HepG2 (cell line): ENCODE data around the gene CORO1C. TPM values are rescaled to one million over a fixed set of nuclear protein-coding genes. Genes with fewer than 3 reads are reported as not detected.

Source experiments
- ARNTL ChIP-seq: sonication (generic); formaldehyde crosslinking; IDR thresholded peaks from 2 replicates; pipeline ENCODE4 v1.4.0; 2020; ENCODE audit warnings: mild to moderate bottlenecking, missing genetic modification reagents
- ATAD3A ChIP-seq: sonication (generic); formaldehyde crosslinking; IDR thresholded peaks from 2 replicates; pipeline ENCODE4 v1.4.0; 2020; ENCODE audit warnings: missing genetic modification reagents
- ATF1 ChIP-seq: IDR thresholded peaks from 2 replicates; pipeline ENCODE4 v1.6.1; 2016; ENCODE audit warnings: mild to moderate bottlenecking, control low read depth
- ATF7-NPFF ChIP-seq: sonication (generic); formaldehyde crosslinking; IDR thresholded peaks from 2 replicates; pipeline ENCODE4 v1.8.1; 2023; ENCODE audit warnings: mild to moderate bottlenecking, low read depth, missing genetic modification reagents, moderate library complexity
- DNMT3B ChIP-seq: conservative IDR thresholded peaks from 2 replicates; pipeline ENCODE4 v1.6.1; 2016; ENCODE audit warnings: missing biosample characterization, control low read depth
- DR1 ChIP-seq: sonication (generic); formaldehyde crosslinking; IDR thresholded peaks from 2 replicates; pipeline ENCODE4 v1.8.0; 2021; ENCODE audit warnings: mild to moderate bottlenecking, missing genetic modification reagents, inconsistent platforms
- EZH2 ChIP-seq: conservative IDR thresholded peaks from 2 replicates; pipeline ENCODE4 v1.6.1; 2012; ENCODE audit warnings: mild to moderate bottlenecking, low read depth, low read length, moderate library complexity
- GABPA ChIP-seq, 2 experiments: IDR thresholded peaks; 2 replicates each; pipeline ENCODE4 v1.6.1; 2011 to 2016; ENCODE audit warnings: low read depth in 2 of 2, low read length in 1 of 2, missing biosample characterization in 1 of 2, missing genetic modification characterization in 1 of 2
- HNF4G ChIP-seq, 2 experiments: sonication (generic) in 1 of 2; formaldehyde crosslinking in 1 of 2; IDR thresholded peaks; 2 replicates each; pipeline versions ENCODE4 v1.4.0 to v1.6.1; 2011 to 2020; ENCODE audit warnings: borderline replicate concordance in 2 of 2, low read depth in 2 of 2, mild to moderate bottlenecking in 2 of 2, low read length in 1 of 2, missing genetic modification reagents in 1 of 2, moderate library complexity in 1 of 2
- HNRNPK ChIP-seq: fragments of 200-400 bp; formaldehyde crosslinking; IDR thresholded peaks from 2 replicates; pipeline ENCODE4 v1.6.1; 2018; ENCODE audit warnings: low read length, low read depth, moderate library complexity, mild to moderate bottlenecking; ENCODE audit not compliant: poor library complexity, severe bottlenecking
- HNRNPLL ChIP-seq: fragments of 200-400 bp; formaldehyde crosslinking; IDR thresholded peaks from 2 replicates; pipeline ENCODE4 v1.6.1; 2017; ENCODE audit warnings: mild to moderate bottlenecking, low read depth, low read length; ENCODE audit not compliant: poor library complexity, severe bottlenecking
- HOXA7 ChIP-seq: sonication (generic); formaldehyde crosslinking; IDR thresholded peaks from 2 replicates; pipeline ENCODE4 v1.8.1; 2022; ENCODE audit warnings: mild to moderate bottlenecking, missing genetic modification reagents, moderate library complexity
- IRF1 ChIP-seq: sonication (generic); formaldehyde crosslinking; IDR thresholded peaks from 2 replicates; pipeline ENCODE4 v1.4.0; 2020; ENCODE audit warnings: low read depth, mild to moderate bottlenecking, missing genetic modification reagents
- MIXL1 ChIP-seq: IDR thresholded peaks from 2 replicates; pipeline ENCODE4 v1.6.1; 2016
- NFAT5 ChIP-seq: sonication (generic); formaldehyde crosslinking; IDR thresholded peaks from 2 replicates; pipeline ENCODE4 v1.4.0; 2020; ENCODE audit warnings: missing genetic modification reagents
- SALL2 ChIP-seq: sonication (generic); formaldehyde crosslinking; IDR thresholded peaks from 2 replicates; pipeline ENCODE4 v1.8.1; 2023; ENCODE audit warnings: mild to moderate bottlenecking, missing genetic modification reagents, inconsistent platforms
- SMYD3 ChIP-seq: sonication (generic); formaldehyde crosslinking; IDR thresholded peaks from 2 replicates; pipeline ENCODE4 v1.8.1; 2023; ENCODE audit warnings: mild to moderate bottlenecking, missing genetic modification reagents
- ZGPAT ChIP-seq: IDR thresholded peaks from 2 replicates; pipeline ENCODE4 v1.6.1; 2016; ENCODE audit warnings: mild to moderate bottlenecking
- ZNF761 ChIP-seq: sonication (generic); formaldehyde crosslinking; conservative IDR thresholded peaks from 2 replicates; pipeline ENCODE4 v1.4.0; 2020; ENCODE audit warnings: mild to moderate bottlenecking, missing genetic modification reagents
- ZUFSP ChIP-seq: sonication (generic); formaldehyde crosslinking; IDR thresholded peaks from 2 replicates; pipeline ENCODE4 v1.9.0; 2021; ENCODE audit warnings: missing genetic modification reagents, mild to moderate bottlenecking, borderline replicate concordance
- polyA plus RNA-seq, 8 experiments: library from polyadenylated mRNA; depleted of rRNA in 3 of 8; stranded (reverse) in 7 of 8; unstranded in 1 of 8; fragments of >200 nt; fragmentation: Illumina TruSeq in 4 of 8; extraction: Trizol in 4 of 8; gene quantifications; 2 replicates each; pipeline versions ENCODE4 v1.2.1 to v1.2.3, GENCODE V29; 2011 to 2016; ENCODE audit warnings: low read depth in 4 of 8, missing spikeins in 1 of 8, mixed read lengths in 1 of 8; ENCODE audit not compliant: insufficient read depth in 1 of 8
- total RNA-seq, 5 experiments: library from RNA; depleted of rRNA; stranded (reverse); fragments of >200 nt; fragmentation: Illumina TruSeq; extraction: Trizol; gene quantifications; 2 replicates each; pipeline ENCODE4 v1.2.3, GENCODE V29; 2016; ENCODE audit warnings: low read depth in 1 of 5

Gene CORO1C
- total and polyA plus RNA-seq, 2 of the 13 experiments (the other 11 are each of a cell fraction or from before 2014, with no cell fraction given) = 73.7 to 131 TPM

- no peak for TF ChIP-seq HNRNPK
- no peak for TF ChIP-seq IRF1 (CRISPR knock-in tag)
- peak; percentile 88 for TF ChIP-seq HNF4G (IDR thresholded peaks at IDR 0.05; ENCODE audit: borderline replicate concordance, low read depth, low read length)
- peak; percentile 78; the same call in 1 of the 2 replicates for TF ChIP-seq HNF4G (CRISPR knock-in tag; IDR thresholded peaks at IDR 0.05; ENCODE audit: borderline replicate concordance, low read depth)
- TF ChIP-seq ATF7-NPFF = no peak
- TF ChIP-seq SMYD3 (CRISPR knock-in tag) = peak; percentile 55; the same call in 1 of the 2 replicates
- TF ChIP-seq HNRNPLL = no peak
- no peak for TF ChIP-seq DNMT3B (CRISPR knock-in tag)
- peak; percentile 29; the same call in 1 of the 2 replicates for TF ChIP-seq DR1
- TF ChIP-seq NFAT5 (CRISPR knock-in tag) = no peak
- no peak for TF ChIP-seq SALL2 (CRISPR knock-in tag)
- TF ChIP-seq HOXA7 (CRISPR knock-in tag) = no peak
- no peak for TF ChIP-seq ZUFSP (CRISPR knock-in tag)
- no peak for TF ChIP-seq EZH2
- TF ChIP-seq ZNF761 (CRISPR knock-in tag) = no peak
- no peak for TF ChIP-seq GABPA (IDR thresholded peaks at IDR 0.05; ENCODE audit: low read depth, low read length)
- TF ChIP-seq GABPA (CRISPR knock-in tag; IDR thresholded peaks at IDR 0.05; ENCODE audit: low read depth) = peak; percentile 65
- TF ChIP-seq ZGPAT (CRISPR knock-in tag) = no peak
- TF ChIP-seq MIXL1 (CRISPR knock-in tag) = peak; percentile 60
- peak; percentile 78 for TF ChIP-seq ATF1
- no peak for TF ChIP-seq ATAD3A (CRISPR knock-in tag)
- TF ChIP-seq ARNTL (CRISPR knock-in tag) = 0 out of 2 replicates have a peak, but pooled peaks have one; percentile 60
Observed at GRCh38 chr12:108734200-108734906, 3.0 kb upstream of the CORO1C start (continued).
